GM18526 (cell line): Measurements from ENCODE around the gene F13A1.

Experiments used
- POLR2A ChIP-seq: IDR thresholded peaks from 3 replicates; pipeline ENCODE4 v1.6.1; 2011; ENCODE audit not compliant: insufficient read length; ENCODE audit errors: extremely low read depth

The F13A1 gene

GRCh38 chr6:6225885-6226529 lies 94.5 kb downstream of the F13A1 start:
- no peak for TF ChIP-seq POLR2A

- no peak for TF ChIP-seq POLR2A
Measured at GRCh38 chr6:6224933-6225486, 95.5 kb downstream of the F13A1 start.

- TF ChIP-seq POLR2A, result no peak
Measured at GRCh38 chr6:6221787-6222535, 98.5 kb downstream of the F13A1 start.

GRCh38 chr6:6220718-6221117 lies 99.7 kb downstream of the F13A1 start:
- TF ChIP-seq POLR2A, result no peak

GRCh38 chr6:6219716-6220115 lies 100.7 kb downstream of the F13A1 start:
- TF ChIP-seq POLR2A, result no peak

- TF ChIP-seq POLR2A, result no peak
Measured at GRCh38 chr6:6218759-6219085, 101.7 kb downstream of the F13A1 start.

GRCh38 chr6:6217855-6218758 lies 102.4 kb downstream of the F13A1 start:
- no peak for TF ChIP-seq POLR2A

- TF ChIP-seq POLR2A, result no peak
Measured at GRCh38 chr6:6210994-6211393, 109.5 kb downstream of the F13A1 start.

- no peak for TF ChIP-seq POLR2A
Measured at GRCh38 chr6:6202886-6203285, 117.6 kb downstream of the F13A1 start.

GRCh38 chr6:6201200-6201599 lies 119.3 kb downstream of the F13A1 start:
- TF ChIP-seq POLR2A, result no peak

GRCh38 chr6:6199678-6200077 lies 120.8 kb downstream of the F13A1 start:
- TF ChIP-seq POLR2A, result no peak

GRCh38 chr6:6196762-6197161 lies 123.7 kb downstream of the F13A1 start:
- no peak for TF ChIP-seq POLR2A

- TF ChIP-seq POLR2A, result no peak
Measured at GRCh38 chr6:6195080-6195479, 125.4 kb downstream of the F13A1 start.

GRCh38 chr6:6193221-6193745 lies 127.2 kb downstream of the F13A1 start:
- TF ChIP-seq POLR2A, result no peak

- TF ChIP-seq POLR2A, result no peak
Measured at GRCh38 chr6:6191909-6192308, 128.6 kb downstream of the F13A1 start.
